CD4-positive, CD25-positive, alpha-beta regulatory T cell (primary cell): ENCODE data around the gene PLAGL1. TPM values are rescaled to one million over a fixed set of nuclear protein-coding genes. Genes with fewer than 3 reads are reported as not detected.
A peak's percentile ranks its signal among the peaks of the same experiment; 100 is the strongest.
"Not testable (repeated sequence)": the region's sequence is repeated elsewhere in the genome, so short reads cannot be mapped to it uniquely, and the experiment has no call there.

Experiments used
- ATAC-seq, 2 donors: fragments of 150-1000 bp; cut with Tn5 transposase; one replicate each; pipeline ENCODE4 v1.10.0; 2021; ENCODE audit warnings: low read depth in 2 of 2, moderate number of reproducible peaks in 2 of 2, moderate library complexity in 1 of 2
- DNase-seq, 3 donors: peaks; one replicate each; pipeline versions ENCODE4 v3.0.0 to v3.0.0-alpha.2; 2012 to 2022; ENCODE audit warnings: mixed read lengths in 1 of 3
- H3K27ac ChIP-seq: one replicate; pipeline ENCODE4 v1.7.0; 2013; ENCODE audit warnings: mild to moderate bottlenecking, low read length; ENCODE audit not compliant: insufficient read depth, poor library complexity, severe bottlenecking
- H3K27me3 ChIP-seq: one replicate; pipeline ENCODE4 v1.7.0; 2013; ENCODE audit warnings: low read length; ENCODE audit not compliant: control insufficient read depth, insufficient read depth
- H3K36me3 ChIP-seq: one replicate; pipeline ENCODE4 v1.7.0; 2013; ENCODE audit warnings: mild to moderate bottlenecking, low read length, moderate library complexity; ENCODE audit not compliant: control insufficient read depth, insufficient read depth
- H3K4me1 ChIP-seq: 2 replicates; pipeline ENCODE4 v1.7.0; 2013; ENCODE audit warnings: mild to moderate bottlenecking, low read length; ENCODE audit not compliant: insufficient read depth, control insufficient read depth, poor library complexity, severe bottlenecking
- H3K4me3 ChIP-seq: one replicate; pipeline ENCODE4 v1.7.0; 2013; ENCODE audit warnings: low read depth, mild to moderate bottlenecking, low read length, moderate library complexity
- H3K9me3 ChIP-seq, 2 experiments: 1 replicate in 1 of 2; 2 replicates in 1 of 2; pipeline ENCODE4 v1.7.0; 2013; ENCODE audit warnings: low read length in 2 of 2, mild to moderate bottlenecking in 1 of 2, moderate library complexity in 1 of 2; ENCODE audit not compliant: control insufficient read depth in 2 of 2
- H3K27ac Mint-ChIP-seq, 3 donors: one replicate each; pipeline ENCODE4 v1.8.0; 2020 to 2022; ENCODE audit warnings: mild to moderate bottlenecking in 3 of 3, mixed read lengths in 3 of 3, moderate library complexity in 2 of 3
- H3K27me3 Mint-ChIP-seq: one replicate; pipeline ENCODE4 v1.8.0; 2022; ENCODE audit warnings: mild to moderate bottlenecking, mixed read lengths
- H3K36me3 Mint-ChIP-seq: one replicate; pipeline ENCODE4 v1.8.0; 2020; ENCODE audit warnings: mixed read lengths
- H3K4me1 Mint-ChIP-seq, 4 donors: one replicate each; pipeline ENCODE4 v1.8.0; 2020 to 2022; ENCODE audit warnings: mixed read lengths in 4 of 4, mild to moderate bottlenecking in 1 of 4
- H3K4me3 Mint-ChIP-seq, 4 donors: one replicate each; pipeline ENCODE4 v1.8.0; 2020 to 2022; ENCODE audit warnings: mild to moderate bottlenecking in 4 of 4, mixed read lengths in 4 of 4, moderate library complexity in 3 of 4
- H3K9me3 Mint-ChIP-seq, 7 donors: one replicate each; pipeline ENCODE4 v1.8.0; 2020 to 2022; ENCODE audit warnings: mixed read lengths in 7 of 7, mild to moderate bottlenecking in 3 of 7, moderate library complexity in 2 of 7
- polyA plus RNA-seq, 4 donors: library from polyadenylated mRNA; unstranded; fragments of 300-500 nt; fragmentation: Illumina TruSeq; gene quantifications; one replicate each; pipeline ENCODE4 v1.2.3, GENCODE V29; 2021
- total RNA-seq: library from RNA; stranded (reverse); gene quantifications from one replicate; pipeline ENCODE4 v1.2.3, GENCODE V29; 2022

The PLAGL1 gene
- total RNA-seq (2.8 TPM), polyA plus RNA-seq (1 to 10 TPM; 1.4 to 4.7 (median 2.6) TPM)

- peaks cover 12% of the 10 kb centered on the region for H3K27me3 ChIP-seq
- no peaks in the 10 kb centered on the region for H3K36me3 ChIP-seq
- peaks cover 4% of the 10 kb centered on the region for H3K36me3 Mint-ChIP-seq
- H3K27ac ChIP-seq = no peak within 1 kb of the TSS
- ATAC-seq = peak; percentile 43 to 55
- H3K27me3 Mint-ChIP-seq = peaks cover 33% of the 10 kb centered on the region
- peaks cover 0 to 14% (median 1%) of the 10 kb centered on the region in 4 donors for H3K4me1 Mint-ChIP-seq
- no peaks in the 10 kb centered on the region for H3K4me1 ChIP-seq
- peak within 1 kb of the TSS; percentile 65 to 77 (median 72) for H3K4me3 Mint-ChIP-seq
- H3K4me3 ChIP-seq = peak within 1 kb of the TSS; percentile 48
- H3K9me3 ChIP-seq = no peaks in the 10 kb centered on the region
- DNase-seq = peak in 2 of 3 donors; percentile 15 to 38
- H3K27ac Mint-ChIP-seq = no peak within 1 kb of the TSS
- H3K9me3 Mint-ChIP-seq = peaks cover 0 to 4% (median 0%) of the 10 kb centered on the region in 7 donors
These were observed at the start of gene PLAGL1 for GRCh38 chr6:144008120-144008811. TSS of gene PLAGL1 (minus strand) at chr6:144008259. CDS start at chr6:143948136, 60,123 bp downstream.

GRCh38 chr6:144055121-144055931, 47.3 kb upstream of the PLAGL1 start:
- H3K9me3 ChIP-seq = no peaks in the 10 kb centered on the region
- H3K36me3 Mint-ChIP-seq = no peaks in the 10 kb centered on the region
- H3K9me3 Mint-ChIP-seq = peaks cover 0 to 2% (median 0%) of the 10 kb centered on the region in 7 donors
- no peaks in the 10 kb centered on the region for H3K27me3 Mint-ChIP-seq
- peak overlapping the region; percentile 70 to 90 (median 86) for H3K4me3 Mint-ChIP-seq
- peak overlapping the region; percentile 72 for H3K27ac ChIP-seq
- peak; percentile 17 to 85 (median 64) for DNase-seq
- H3K36me3 ChIP-seq = no peaks in the 10 kb centered on the region
- peaks cover 12 to 36% (median 32%) of the 10 kb centered on the region in 4 donors for H3K4me1 Mint-ChIP-seq
- H3K4me1 ChIP-seq = peaks cover 25% of the 10 kb centered on the region
- no peaks in the 10 kb centered on the region for H3K27me3 ChIP-seq
- H3K27ac Mint-ChIP-seq = peak overlapping the region; percentile 94 to 100 (median 98)
- ATAC-seq = peak; percentile 96 to 98
- H3K4me3 ChIP-seq = peak overlapping the region; percentile 82

GRCh38 chr6:144053601-144054000, 45.5 kb upstream of the PLAGL1 start:
- DNase-seq (peak in 1 of 3 donors; percentile 34), ATAC-seq (no peak)
- H3K27ac Mint-ChIP-seq = peak overlapping the region in 1 of 3 donors; percentile 44
- H3K4me3 Mint-ChIP-seq = peak overlapping the region in 1 of 4 donors; percentile 83
- H3K9me3 Mint-ChIP-seq = peaks cover 0 to 5% (median 0%) of the 10 kb centered on the region in 7 donors
- H3K4me1 Mint-ChIP-seq = peaks cover 12 to 36% (median 34%) of the 10 kb centered on the region in 4 donors
- no peaks in the 10 kb centered on the region for H3K36me3 ChIP-seq
- H3K4me3 ChIP-seq = peak overlapping the region; percentile 15
- peaks cover 25% of the 10 kb centered on the region for H3K4me1 ChIP-seq
- no peaks in the 10 kb centered on the region for H3K9me3 ChIP-seq
- H3K27me3 ChIP-seq = no peaks in the 10 kb centered on the region
- peaks cover 6% of the 10 kb centered on the region for H3K27me3 Mint-ChIP-seq
- no peak overlapping the region for H3K27ac ChIP-seq
- H3K36me3 Mint-ChIP-seq = no peaks in the 10 kb centered on the region

GRCh38 chr6:144052488-144052887, 44.4 kb upstream of the PLAGL1 start:
- no peak overlapping the region for H3K27ac ChIP-seq
- H3K4me3 ChIP-seq = no peak overlapping the region
- ATAC-seq (no peak), DNase-seq (no peak)
- H3K4me1 ChIP-seq = peaks cover 25% of the 10 kb centered on the region
- Mint-ChIP-seq H3K27ac (no peak overlapping the region), H3K27me3 (peaks cover 7% of the 10 kb centered on the region), H3K36me3 (no peaks in the 10 kb centered on the region), H3K4me3 (no peak overlapping the region), H3K4me1 (peaks cover 12 to 36% (median 33%) of the 10 kb centered on the region in 4 donors), H3K9me3 (peaks cover 0 to 5% (median 1%) of the 10 kb centered on the region in 7 donors)
- H3K27me3 ChIP-seq = no peaks in the 10 kb centered on the region
- H3K9me3 ChIP-seq = no peaks in the 10 kb centered on the region
- no peaks in the 10 kb centered on the region for H3K36me3 ChIP-seq

- Mint-ChIP-seq H3K36me3 (no peaks in the 10 kb centered on the region), H3K27me3 (peaks cover 7% of the 10 kb centered on the region), H3K9me3 (peaks cover 0 to 5% (median 2%) of the 10 kb centered on the region in 7 donors), H3K4me3 (peak overlapping the region in 1 of 4 donors; percentile 55), H3K27ac (no peak overlapping the region), H3K4me1 (peaks cover 0 to 21% (median 15%) of the 10 kb centered on the region in 4 donors)
- H3K4me1 ChIP-seq = peaks cover 6% of the 10 kb centered on the region
- H3K27ac ChIP-seq = no peak overlapping the region
- no peaks in the 10 kb centered on the region for H3K27me3 ChIP-seq
- ATAC-seq (no peak), DNase-seq (no peak)
- no peak overlapping the region for H3K4me3 ChIP-seq
- no peaks in the 10 kb centered on the region for H3K9me3 ChIP-seq
- no peaks in the 10 kb centered on the region for H3K36me3 ChIP-seq
These were observed 41.3 kb upstream of the PLAGL1 start for GRCh38 chr6:144049386-144049785.

GRCh38 chr6:144047688-144048087, 39.6 kb upstream of the PLAGL1 start:
- no peak for ATAC-seq
- H3K4me3 Mint-ChIP-seq = peak overlapping the region in 1 of 4 donors; percentile 17
- H3K9me3 Mint-ChIP-seq = peaks cover 0 to 5% (median 2%) of the 10 kb centered on the region in 7 donors

GRCh38 chr6:144046672-144047071, 38.6 kb upstream of the PLAGL1 start:
- peak in 1 of 2 donors; percentile 55 for ATAC-seq
- H3K27me3 ChIP-seq, H3K4me3 ChIP-seq, H3K9me3 ChIP-seq, H3K4me1 ChIP-seq, H3K36me3 Mint-ChIP-seq, H3K9me3 Mint-ChIP-seq, H3K27me3 Mint-ChIP-seq, H3K27ac ChIP-seq, H3K4me1 Mint-ChIP-seq, H3K36me3 ChIP-seq: not testable (repeated sequence)
- H3K27ac Mint-ChIP-seq = peak overlapping the region in 1 of 3 donors; percentile 67
- DNase-seq = peak in 2 of 3 donors; percentile 43 to 63
- peak overlapping the region in 1 of 4 donors; percentile 37 for H3K4me3 Mint-ChIP-seq

More at GRCh38 chr6:144047688-144048087, 39.6 kb upstream of the PLAGL1 start:
- Histone ChIP-seq H3K4me3 (no peak overlapping the region), H3K36me3 (no peaks in the 10 kb centered on the region), H3K27ac (no peak overlapping the region), H3K27me3 (no peaks in the 10 kb centered on the region), H3K4me1 (no peaks in the 10 kb centered on the region), H3K9me3 (no peaks in the 10 kb centered on the region)
- H3K4me1 Mint-ChIP-seq = peaks cover 0 to 8% (median 4%) of the 10 kb centered on the region in 4 donors
- no peaks in the 10 kb centered on the region for H3K36me3 Mint-ChIP-seq
- peak overlapping the region in 1 of 3 donors; percentile 60 for H3K27ac Mint-ChIP-seq
- no peak for DNase-seq
- H3K27me3 Mint-ChIP-seq = peaks cover 7% of the 10 kb centered on the region
